SU-DHL-6 (cell line): ENCODE data around the gene ZCCHC4.
"Not testable (repeated sequence)": the region's sequence is repeated elsewhere in the genome, so short reads cannot be mapped to it uniquely, and the experiment has no call there.

Source experiments
- EZH2phosphoT487 ChIP-seq: fragments of 200-600 bp; sonication (generic), shearing (Covaris generic); conservative IDR thresholded peaks from 2 replicates; pipeline ENCODE4 v1.6.1; 2018; ENCODE audit warnings: mild to moderate bottlenecking, antibody characterized with exemption, low read length, moderate library complexity, mixed read lengths
- TF ChIP-seq, protein P1 (sequence below): fragments of 200-600 bp; sonication (generic); IDR thresholded peaks from one replicate; pipeline ENCODE4 v1.5.1; 2017; ENCODE audit warnings: antibody characterized with exemption, mild to moderate bottlenecking, low read length, moderate library complexity; ENCODE audit not compliant: insufficient read depth, poor library complexity, severe bottlenecking

DNA sequence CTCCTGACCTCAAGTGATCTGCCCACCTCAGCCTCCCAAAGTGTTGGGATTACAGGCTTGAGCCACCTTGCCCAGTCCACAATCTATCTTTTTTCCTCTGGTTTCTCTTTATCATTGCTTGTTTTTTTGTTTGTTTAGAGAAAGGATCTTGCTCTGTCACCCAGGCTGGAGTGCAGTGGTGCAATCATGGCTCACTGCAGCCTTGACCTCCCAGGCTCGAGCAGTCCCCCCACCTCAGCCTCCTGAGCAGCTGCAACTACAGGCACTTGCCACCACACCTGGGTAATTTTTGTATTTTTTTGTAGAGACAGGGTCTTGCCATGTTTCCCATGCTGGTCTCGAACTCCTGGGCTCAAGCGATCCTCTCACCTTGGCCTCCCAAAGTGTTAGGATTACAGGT lies 15.9 kb downstream of the ZCCHC4 start:
- TF ChIP-seq, protein P1, sequence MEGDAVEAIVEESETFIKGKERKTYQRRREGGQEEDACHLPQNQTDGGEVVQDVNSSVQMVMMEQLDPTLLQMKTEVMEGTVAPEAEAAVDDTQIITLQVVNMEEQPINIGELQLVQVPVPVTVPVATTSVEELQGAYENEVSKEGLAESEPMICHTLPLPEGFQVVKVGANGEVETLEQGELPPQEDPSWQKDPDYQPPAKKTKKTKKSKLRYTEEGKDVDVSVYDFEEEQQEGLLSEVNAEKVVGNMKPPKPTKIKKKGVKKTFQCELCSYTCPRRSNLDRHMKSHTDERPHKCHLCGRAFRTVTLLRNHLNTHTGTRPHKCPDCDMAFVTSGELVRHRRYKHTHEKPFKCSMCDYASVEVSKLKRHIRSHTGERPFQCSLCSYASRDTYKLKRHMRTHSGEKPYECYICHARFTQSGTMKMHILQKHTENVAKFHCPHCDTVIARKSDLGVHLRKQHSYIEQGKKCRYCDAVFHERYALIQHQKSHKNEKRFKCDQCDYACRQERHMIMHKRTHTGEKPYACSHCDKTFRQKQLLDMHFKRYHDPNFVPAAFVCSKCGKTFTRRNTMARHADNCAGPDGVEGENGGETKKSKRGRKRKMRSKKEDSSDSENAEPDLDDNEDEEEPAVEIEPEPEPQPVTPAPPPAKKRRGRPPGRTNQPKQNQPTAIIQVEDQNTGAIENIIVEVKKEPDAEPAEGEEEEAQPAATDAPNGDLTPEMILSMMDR: not testable (repeated sequence)
- TF ChIP-seq EZH2phosphoT487: not testable (repeated sequence)
